Bronchial epithelial cell (primary cell): Measurements from ENCODE around the gene NPDC1. TPM values are rescaled to one million over a fixed set of nuclear protein-coding genes. Genes with fewer than 3 reads are reported as not detected.

ENCODE experiments used
- DNase-seq: peaks from one replicate; pipeline ENCODE4 v3.0.0-alpha.2; 2010; ENCODE audit warnings: low read depth
- FAIRE-seq: peaks from 2 replicates; lab custom pipeline; 2011; peaks lifted over from hg19 to GRCh38; lab: Jason Lieb, UNC
- H3K27me3 ChIP-seq: 2 replicates; pipeline ENCODE4 v1.5.1; 2011; ENCODE audit warnings: low read length; ENCODE audit not compliant: control insufficient read depth, insufficient read depth
- H3K36me3 ChIP-seq: 2 replicates; pipeline ENCODE4 v1.5.1; 2011; ENCODE audit warnings: low read length; ENCODE audit not compliant: control insufficient read depth, insufficient read depth
- H3K4me3 ChIP-seq: 2 replicates; pipeline ENCODE4 v1.5.1; 2011; ENCODE audit warnings: mild to moderate bottlenecking, low read depth, low read length, control low read depth
- CTCF ChIP-seq: IDR thresholded peaks from 2 replicates; pipeline ENCODE4 v1.5.1; 2011; ENCODE audit warnings: mild to moderate bottlenecking, moderate library complexity, low read length, control low read depth, inconsistent platforms; ENCODE audit not compliant: insufficient read depth, severe bottlenecking
- total RNA-seq: library from RNA; depleted of rRNA; stranded (reverse); fragments of >200 nt; gene quantifications from 2 replicates; pipeline ENCODE4 v1.2.1, GENCODE V29; 2014

Gene NPDC1
- total RNA-seq, 1 donor from 2014 or later: 5.5 TPM

GRCh38 chr9:137085920-137086530 lies 40.0 kb upstream of the NPDC1 start:
- TF ChIP-seq CTCF: no peak
- FAIRE-seq (no peak), DNase-seq (peak; percentile 19)
- peaks cover 9% of the 10 kb centered on the region for H3K36me3 ChIP-seq
- peak overlapping the region; percentile 74 for H3K4me3 ChIP-seq
- no peaks in the 10 kb centered on the region for H3K27me3 ChIP-seq

- FAIRE-seq (no peak), DNase-seq (peak; percentile 75)
- no peak for TF ChIP-seq CTCF
- H3K27me3 ChIP-seq: no peaks in the 10 kb centered on the region
- H3K4me3 ChIP-seq: no peak overlapping the region
- H3K36me3 ChIP-seq: peaks cover 7% of the 10 kb centered on the region
Observed at GRCh38 chr9:137084526-137084925, 38.5 kb upstream of the NPDC1 start.

GRCh38 chr9:137083394-137084004 lies 37.5 kb upstream of the NPDC1 start:
- FAIRE-seq (peak; percentile 83), DNase-seq (peak; percentile 97)
- peaks cover 6% of the 10 kb centered on the region for H3K36me3 ChIP-seq
- H3K4me3 ChIP-seq: no peak overlapping the region
- TF ChIP-seq CTCF: no peak
- no peaks in the 10 kb centered on the region for H3K27me3 ChIP-seq

- no peak overlapping the region for H3K4me3 ChIP-seq
- DNase-seq: no peak
- FAIRE-seq: no peak
- H3K36me3 ChIP-seq: peaks cover 6% of the 10 kb centered on the region
- no peaks in the 10 kb centered on the region for H3K27me3 ChIP-seq
- no peak for TF ChIP-seq CTCF
Observed at GRCh38 chr9:137082925-137083290, 36.9 kb upstream of the NPDC1 start.

- DNase-seq (no peak), FAIRE-seq (no peak)
- Histone ChIP-seq H3K36me3 (peaks cover 6% of the 10 kb centered on the region), H3K4me3 (no peak overlapping the region), H3K27me3 (no peaks in the 10 kb centered on the region)
- TF ChIP-seq CTCF: no peak
Observed at GRCh38 chr9:137082222-137082924, 36.4 kb upstream of the NPDC1 start.
